GM21825 (cell line): ENCODE measurements around the gene LIFR.
"Not testable (repeated sequence)": the region's sequence is repeated elsewhere in the genome, so short reads cannot be mapped to it uniquely, and the experiment has no call there.

Source experiments
- ATAC-seq: cut with Tn5 transposase; IDR thresholded peaks from one replicate; pipeline ENCODE4 v1.9.1; 2021; ENCODE audit warnings: mild to moderate bottlenecking, moderate library complexity; ENCODE audit not compliant: unreplicated experiment

LIFR gene

GRCh38 chr5:38556599-38557307 lies at the start of gene LIFR:
Gene LIFR (minus strand): TSS chr5:38556646. CDS start chr5:38530647, 25,999 bp downstream.
- no peak for ATAC-seq

- ATAC-seq: no peak
Measured at GRCh38 chr5:38605610-38606009, 49.2 kb upstream of the LIFR start.

GRCh38 chr5:38603691-38604090 lies 47.2 kb upstream of the LIFR start:
- ATAC-seq: no peak

GRCh38 chr5:38602641-38603040 lies 46.2 kb upstream of the LIFR start:
- ATAC-seq: no peak

- no peak for ATAC-seq
Measured at GRCh38 chr5:38601863-38602298, 45.4 kb upstream of the LIFR start.

- ATAC-seq: no peak
Measured at GRCh38 chr5:38601133-38601862, 44.9 kb upstream of the LIFR start.

GRCh38 chr5:38600329-38601045 lies 44.0 kb upstream of the LIFR start:
- ATAC-seq: no peak

GRCh38 chr5:38599751-38600150 lies 43.3 kb upstream of the LIFR start:
- not testable (repeated sequence) for ATAC-seq

GRCh38 chr5:38598994-38599617 lies 42.7 kb upstream of the LIFR start:
- no peak for ATAC-seq

- ATAC-seq: no peak
Measured at GRCh38 chr5:38598296-38598993, 42.0 kb upstream of the LIFR start.

- no peak for ATAC-seq
Measured at GRCh38 chr5:38596981-38597380, 40.5 kb upstream of the LIFR start.

GRCh38 chr5:38595132-38595745 lies 38.8 kb upstream of the LIFR start:
- ATAC-seq: no peak

- no peak for ATAC-seq
Measured at GRCh38 chr5:38593959-38594358, 37.5 kb upstream of the LIFR start.

GRCh38 chr5:38591523-38591849 lies 35.0 kb upstream of the LIFR start:
- ATAC-seq: no peak

GRCh38 chr5:38590838-38591522 lies 34.5 kb upstream of the LIFR start:
- no peak for ATAC-seq

- no peak for ATAC-seq
Measured at GRCh38 chr5:38589629-38590028, 33.2 kb upstream of the LIFR start.

GRCh38 chr5:38585816-38586215 lies 29.4 kb upstream of the LIFR start:
- ATAC-seq: no peak

GRCh38 chr5:38583500-38583899 lies 27.1 kb upstream of the LIFR start:
- ATAC-seq: no peak

- no peak for ATAC-seq
Measured at GRCh38 chr5:38582975-38583319, 26.5 kb upstream of the LIFR start.
